Measurements from ENCODE around the gene DRAXIN. TPM values are rescaled to one million over a fixed set of nuclear protein-coding genes. Genes with fewer than 3 reads are reported as not detected.
A peak's percentile ranks its signal among the peaks of the same experiment; 100 is the strongest.

DRAXIN gene
- total RNA-seq, 1 donor from 2014 or later, result 0.24 TPM

DNA sequence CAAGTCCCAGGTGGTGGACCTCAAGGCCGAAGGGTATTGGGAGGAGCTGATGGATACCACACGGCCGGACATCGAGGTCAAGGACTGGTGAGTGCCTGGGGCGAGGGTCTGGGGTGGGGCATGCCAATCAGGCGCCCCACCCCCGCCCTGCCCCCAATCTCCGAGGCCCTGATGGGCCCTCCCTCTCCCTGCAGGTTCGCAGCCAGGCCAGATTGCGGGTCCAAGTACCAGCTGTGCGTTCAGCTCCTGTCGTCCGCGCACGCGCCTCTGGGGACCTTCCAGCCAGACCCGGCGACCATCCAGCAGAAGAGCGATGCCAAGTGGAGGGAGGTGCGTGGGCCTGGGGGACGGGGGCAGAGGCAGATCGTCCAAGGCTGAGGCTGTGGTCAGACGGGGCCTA, 33.0 kb upstream of the DRAXIN start:
- Histone ChIP-seq H3K36me3 (peaks cover 24% of the 10 kb centered on the region), H3K4me3 (no peak overlapping the region), H3K9me3 (no peaks in the 10 kb centered on the region), H3K27ac (no peak overlapping the region), H3K27me3 (ENCODE audit: low read depth) (no peaks in the 10 kb centered on the region), H3K4me1 (peaks cover 14% of the 10 kb centered on the region)
- ATAC-seq, result no peak
- no peak for DNase-seq
- TF ChIP-seq CTCF (IDR thresholded peaks at IDR 0.05), result no peak
- intact Hi-C loops (cut with DNase I), result no loop called here

GRCh38 chr1:11659748-11660147, 31.8 kb upstream of the DRAXIN start:
- TF ChIP-seq CTCF (IDR thresholded peaks at IDR 0.05), result no peak
- Histone ChIP-seq H3K4me3 (no peak overlapping the region), H3K27ac (no peak overlapping the region), H3K4me1 (peaks cover 19% of the 10 kb centered on the region), H3K9me3 (no peaks in the 10 kb centered on the region), H3K27me3 (ENCODE audit: low read depth) (no peaks in the 10 kb centered on the region), H3K36me3 (peaks cover 24% of the 10 kb centered on the region)
- no peak for DNase-seq
- intact Hi-C loops (cut with DNase I), result loop anchor here (10.0 kb wide), 1 partner anchor 55 kb away; no protein-coding TSS in a partner anchor
- ATAC-seq, result no peak

DNA sequence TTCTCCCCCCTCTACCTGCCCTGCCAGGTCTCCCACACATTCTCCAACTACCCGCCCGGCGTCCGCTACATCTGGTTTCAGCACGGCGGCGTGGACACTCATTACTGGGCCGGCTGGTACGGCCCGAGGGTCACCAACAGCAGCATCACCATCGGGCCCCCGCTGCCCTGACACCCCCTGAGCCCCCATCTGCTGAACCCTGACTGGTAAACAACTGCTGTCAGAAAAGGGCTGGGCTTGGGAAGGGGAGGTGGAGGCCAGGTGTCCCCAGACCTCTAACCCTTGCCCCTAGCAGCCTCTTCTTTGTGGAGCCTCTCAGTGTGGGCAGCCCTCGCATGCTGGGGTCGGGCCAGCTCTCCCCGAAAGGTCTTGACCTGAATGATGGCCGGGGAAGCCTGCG, 30.4 kb upstream of the DRAXIN start:
- H3K4me1 ChIP-seq, result peaks cover 7% of the 10 kb centered on the region
- no peaks in the 10 kb centered on the region for H3K9me3 ChIP-seq
- DNase-seq, result no peak
- ATAC-seq, result no peak
- H3K27ac ChIP-seq, result no peak overlapping the region
- peaks cover 24% of the 10 kb centered on the region for H3K36me3 ChIP-seq
- intact Hi-C loops (cut with DNase I), result loop anchor here (10.0 kb wide), 1 partner anchor 54 kb away; no protein-coding TSS in a partner anchor
- no peak for TF ChIP-seq CTCF (IDR thresholded peaks at IDR 0.05)
- H3K4me3 ChIP-seq, result no peak overlapping the region
- no peaks in the 10 kb centered on the region for H3K27me3 ChIP-seq (ENCODE audit: low read depth)

DNA sequence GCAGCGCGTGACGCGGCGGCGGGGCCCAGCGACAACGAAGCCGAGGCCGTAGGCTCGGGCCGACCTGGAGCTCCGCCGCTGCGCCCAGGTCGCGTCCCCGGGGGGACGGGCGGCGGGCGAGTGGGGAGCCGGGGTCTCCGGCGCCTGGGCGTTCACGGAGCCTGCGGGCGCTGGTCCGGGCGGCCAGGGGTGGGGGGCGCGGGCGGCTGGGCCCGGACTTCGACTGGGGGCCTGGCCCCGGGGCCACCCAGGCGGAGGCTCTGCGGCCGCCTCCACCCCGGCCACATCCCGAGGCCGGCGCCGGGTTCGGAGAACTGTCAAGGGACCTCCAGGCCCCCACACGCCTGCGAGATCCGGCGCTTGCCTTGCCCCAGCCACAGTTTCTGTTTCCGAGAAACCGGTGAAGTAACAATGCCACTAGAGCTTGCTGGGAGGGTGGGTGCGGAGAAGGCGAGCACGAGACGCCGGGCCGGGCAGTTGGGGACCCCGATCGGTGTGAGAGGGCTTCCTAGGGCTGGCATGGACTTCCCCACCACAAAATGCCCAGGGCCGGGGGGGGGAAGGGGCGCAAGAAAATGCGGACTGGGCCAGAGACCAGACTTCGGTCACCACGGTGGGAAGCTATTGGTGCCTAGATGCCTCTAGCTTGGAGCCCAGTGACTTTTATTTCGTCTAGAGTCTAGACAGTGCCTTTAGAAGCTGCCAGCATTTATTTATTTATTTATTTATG, 27.0 kb upstream of the DRAXIN start:
- TF ChIP-seq CTCF (IDR thresholded peaks at IDR 0.05), result no peak
- intact Hi-C loops (cut with DNase I), result loop anchor here (10.0 kb wide), 1 partner anchor 50 kb away; no protein-coding TSS in a partner anchor

DNA sequence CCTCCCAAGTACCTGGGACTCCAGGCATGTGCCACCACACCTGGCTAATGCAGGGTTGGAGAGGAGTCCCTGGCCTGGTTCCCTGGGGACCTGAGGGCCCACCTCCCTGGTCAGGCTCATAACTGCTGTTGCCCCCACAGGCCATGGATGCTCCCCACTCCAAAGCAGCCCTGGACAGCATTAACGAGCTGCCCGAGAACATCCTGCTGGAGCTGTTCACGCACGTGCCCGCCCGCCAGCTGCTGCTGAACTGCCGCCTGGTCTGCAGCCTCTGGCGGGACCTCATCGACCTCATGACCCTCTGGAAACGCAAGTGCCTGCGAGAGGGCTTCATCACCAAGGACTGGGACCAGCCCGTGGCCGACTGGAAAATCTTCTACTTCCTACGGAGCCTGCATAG, 23.0 kb upstream of the DRAXIN start:
- Histone ChIP-seq H3K27ac (no peak overlapping the region), H3K36me3 (peaks cover 30% of the 10 kb centered on the region), H3K27me3 (ENCODE audit: low read depth) (no peaks in the 10 kb centered on the region), H3K4me3 (no peak overlapping the region), H3K4me1 (peaks cover 10% of the 10 kb centered on the region), H3K9me3 (no peaks in the 10 kb centered on the region)
- no peak for DNase-seq
- no peak for ATAC-seq
- no peak for TF ChIP-seq CTCF (IDR thresholded peaks at IDR 0.05)
- intact Hi-C loops (cut with DNase I), result loop anchor here (10.0 kb wide), 1 partner anchor 46 kb away; no protein-coding TSS in a partner anchor

More for the DNA sequence above, 27.0 kb upstream of the DRAXIN start:
- Histone ChIP-seq H3K27me3 (ENCODE audit: low read depth) (no peaks in the 10 kb centered on the region), H3K4me1 (peaks cover 7% of the 10 kb centered on the region), H3K27ac (peak overlapping the region; percentile 86), H3K9me3 (no peaks in the 10 kb centered on the region), H3K4me3 (peak overlapping the region; percentile 65), H3K36me3 (peaks cover 25% of the 10 kb centered on the region)
- peak; percentile 56 to 71 for ATAC-seq
- peak; percentile 72 for DNase-seq
